Thyroid gland (tissue), 4 donors: ENCODE measurements around the gene FH. TPM values are rescaled to one million over a fixed set of nuclear protein-coding genes. Genes with fewer than 3 reads are reported as not detected.

ENCODE experiments used
- DNase-seq, 2 donors: peaks; one replicate each; pipeline ENCODE4 v3.0.0-alpha.2; 2019
- H3K27ac ChIP-seq, 3 donors: fragments of 200-600 bp; sonication (generic); 1 replicate in 2 of 3; 2 replicates in 1 of 3; pipeline ENCODE4 v1.5.1; 2016 to 2019; ENCODE audit warnings: mild to moderate bottlenecking in 1 of 3, moderate library complexity in 1 of 3
- H3K27me3 ChIP-seq: fragments of 200-600 bp; sonication (generic); one replicate; pipeline ENCODE4 v1.5.1; 2019
- H3K36me3 ChIP-seq, 2 donors: fragments of 200-600 bp; sonication (generic); one replicate each; pipeline ENCODE4 v1.5.1; 2016 to 2019
- H3K4me1 ChIP-seq, 2 donors: fragments of 200-600 bp; sonication (generic); one replicate each; pipeline ENCODE4 v1.5.1; 2017 to 2019
- H3K4me3 ChIP-seq, 3 donors: fragments of 200-600 bp; sonication (generic); replicated peaks in 1 of 3; 1 replicate in 2 of 3; 2 replicates in 1 of 3; pipeline ENCODE4 v1.5.1; 2016; ENCODE audit warnings: mild to moderate bottlenecking in 1 of 3
- H3K9me3 ChIP-seq: fragments of 200-600 bp; sonication (generic); one replicate; pipeline ENCODE4 v1.5.1; 2017
- POLR2A ChIP-seq, 2 donors: fragments of 450-650 bp; IDR thresholded peaks; one replicate each; pipeline ENCODE4 v1.6.1; 2017; ENCODE audit warnings: antibody characterized with exemption in 2 of 2, mild to moderate bottlenecking in 2 of 2, moderate library complexity in 1 of 2
- WGBS, 2 donors: methylation state at CpG; one replicate each; pipeline ENCODE4 v1.1.5; 2017; 5-methylcytosine and 5-hydroxymethylcytosine counted together
- intact Hi-C: fragments of 100-400 bp; cut with DNase I; formaldehyde crosslinking; loops from one replicate; pipeline ENCODE4 v1.15.1; 2023
- total RNA-seq, 4 donors: library from RNA; depleted of rRNA; stranded (reverse); fragments of >200 nt; gene quantifications; one replicate each; pipeline ENCODE4 v1.2.3, GENCODE V29; 2016
- TF ChIP-seq, protein P1 (sequence below), 6 experiments: fragments of 200-600 bp in 3 of 6; fragments of 450-650 bp in 3 of 6; sonication (generic) in 3 of 6; IDR thresholded peaks; one replicate each; pipeline ENCODE4 v1.5.1; 2016 to 2019; ENCODE audit warnings: antibody characterized with exemption in 6 of 6, mild to moderate bottlenecking in 2 of 6, inconsistent platforms in 1 of 6, moderate library complexity in 1 of 6

The FH gene
- total RNA-seq, 4 donors from 2014 or later, result 52.7 to 84.3 (median 64.6) TPM

DNA sequence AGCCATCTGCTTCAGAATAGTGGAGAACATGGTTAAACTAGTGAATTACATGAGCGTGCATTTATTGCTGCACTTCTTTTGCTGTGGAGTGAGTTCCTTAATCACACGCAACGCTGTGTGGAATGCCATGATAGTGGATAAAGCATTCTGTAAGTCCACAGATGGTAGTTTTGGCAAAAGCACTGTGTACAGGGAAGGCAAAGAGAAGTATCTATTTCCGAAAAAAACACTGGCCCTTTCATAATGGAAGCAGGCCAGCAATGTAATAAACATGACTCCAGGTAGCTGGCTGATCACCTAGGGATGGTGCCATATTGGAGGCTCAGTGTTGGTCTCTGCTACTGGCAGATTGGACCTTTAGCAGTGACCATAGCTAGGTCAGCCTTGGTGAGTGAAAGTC, 67.6 kb downstream of the FH start:
- Histone ChIP-seq H3K9me3 (no peaks in the 10 kb centered on the region), H3K4me1 (no peaks in the 10 kb centered on the region), H3K36me3 (no peaks in the 10 kb centered on the region), H3K27me3 (no peaks in the 10 kb centered on the region), H3K27ac (no peak overlapping the region), H3K4me3 (no peak overlapping the region)
- intact Hi-C loops, result no loop called here
- no peak for DNase-seq
- TF ChIP-seq, protein P1, sequence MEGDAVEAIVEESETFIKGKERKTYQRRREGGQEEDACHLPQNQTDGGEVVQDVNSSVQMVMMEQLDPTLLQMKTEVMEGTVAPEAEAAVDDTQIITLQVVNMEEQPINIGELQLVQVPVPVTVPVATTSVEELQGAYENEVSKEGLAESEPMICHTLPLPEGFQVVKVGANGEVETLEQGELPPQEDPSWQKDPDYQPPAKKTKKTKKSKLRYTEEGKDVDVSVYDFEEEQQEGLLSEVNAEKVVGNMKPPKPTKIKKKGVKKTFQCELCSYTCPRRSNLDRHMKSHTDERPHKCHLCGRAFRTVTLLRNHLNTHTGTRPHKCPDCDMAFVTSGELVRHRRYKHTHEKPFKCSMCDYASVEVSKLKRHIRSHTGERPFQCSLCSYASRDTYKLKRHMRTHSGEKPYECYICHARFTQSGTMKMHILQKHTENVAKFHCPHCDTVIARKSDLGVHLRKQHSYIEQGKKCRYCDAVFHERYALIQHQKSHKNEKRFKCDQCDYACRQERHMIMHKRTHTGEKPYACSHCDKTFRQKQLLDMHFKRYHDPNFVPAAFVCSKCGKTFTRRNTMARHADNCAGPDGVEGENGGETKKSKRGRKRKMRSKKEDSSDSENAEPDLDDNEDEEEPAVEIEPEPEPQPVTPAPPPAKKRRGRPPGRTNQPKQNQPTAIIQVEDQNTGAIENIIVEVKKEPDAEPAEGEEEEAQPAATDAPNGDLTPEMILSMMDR (IDR thresholded peaks at IDR 0.05), result no peak
- TF ChIP-seq POLR2A (IDR thresholded peaks at IDR 0.05), result no peak
- 89 to 90% methylated on average over 4 of the region's 4 CpGs for WGBS, 2 donors

Other genes starting within 250 kb of the FH start
- gene RGS7, start 162.6 kb downstream of the FH start, total RNA-seq, result under 1 TPM in 1 of 4 donors, not detected in 3; 0.39 TPM
- gene KMO, start 12.6 kb upstream of the FH start, total RNA-seq, result 1 to 10 TPM in 1 of 4 donors, under 1 TPM in 2, not detected in 1; 0.27 to 2.3 (median 0.39) TPM
- 10 to 100 TPM in 3 of 4 donors, 1 to 10 TPM in 1; 7.9 to 13.9 (median 11.3) TPM for gene CHML, start 120.6 kb upstream of the FH start, total RNA-seq
- gene OPN3, start 120.6 kb upstream of the FH start, total RNA-seq, result 10 to 100 TPM; 19.2 to 45.0 (median 31.3) TPM
- not detected for gene WDR64, start 132.5 kb upstream of the FH start, total RNA-seq